Stimulated activated CD8-positive, alpha-beta memory T cell treated with anti-CD3 and anti-CD28 coated beads, Interleukin-2, amount 100 ng/mL, for 1 hour (primary cell): ENCODE data around the gene PNMA8C.

ENCODE experiments used
- DNase-seq, 2 donors: peaks; one replicate each; pipeline ENCODE4 v3.0.0-alpha.2; 2020; ENCODE audit warnings: low read depth in 2 of 2

Gene PNMA8C

GRCh38 chr19:46428239-46429135, at the start of gene PNMA8C:
TSS of gene PNMA8C (minus strand) at chr19:46428936. CDS start at chr19:46428359, 577 bp downstream.
- peak; percentile 26 to 27 for DNase-seq

DNA sequence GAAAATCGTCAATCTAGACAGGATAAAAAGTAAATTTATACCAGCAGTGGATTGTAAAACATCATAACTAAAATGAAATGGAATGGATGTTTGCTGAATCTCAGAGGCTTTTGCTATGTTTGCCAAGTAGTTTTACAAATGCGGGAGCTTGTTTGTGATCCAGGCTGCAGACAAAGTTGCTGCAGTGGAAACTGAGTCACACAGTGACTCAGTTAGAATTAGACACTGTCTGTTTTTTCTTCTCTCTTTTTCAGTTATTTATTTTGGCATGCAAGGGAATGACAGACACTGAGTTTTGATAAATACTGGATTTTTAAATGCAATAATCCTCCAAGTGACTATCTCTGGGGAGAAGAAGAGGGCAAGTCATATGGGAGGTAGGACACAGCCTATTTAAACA, 47.2 kb upstream of the PNMA8C start:
- no peak for DNase-seq

GRCh38 chr19:46474211-46474610, 45.5 kb upstream of the PNMA8C start:
- DNase-seq, result no peak

- DNase-seq, result no peak
Measured at GRCh38 chr19:46472592-46472991, 43.9 kb upstream of the PNMA8C start.

DNA sequence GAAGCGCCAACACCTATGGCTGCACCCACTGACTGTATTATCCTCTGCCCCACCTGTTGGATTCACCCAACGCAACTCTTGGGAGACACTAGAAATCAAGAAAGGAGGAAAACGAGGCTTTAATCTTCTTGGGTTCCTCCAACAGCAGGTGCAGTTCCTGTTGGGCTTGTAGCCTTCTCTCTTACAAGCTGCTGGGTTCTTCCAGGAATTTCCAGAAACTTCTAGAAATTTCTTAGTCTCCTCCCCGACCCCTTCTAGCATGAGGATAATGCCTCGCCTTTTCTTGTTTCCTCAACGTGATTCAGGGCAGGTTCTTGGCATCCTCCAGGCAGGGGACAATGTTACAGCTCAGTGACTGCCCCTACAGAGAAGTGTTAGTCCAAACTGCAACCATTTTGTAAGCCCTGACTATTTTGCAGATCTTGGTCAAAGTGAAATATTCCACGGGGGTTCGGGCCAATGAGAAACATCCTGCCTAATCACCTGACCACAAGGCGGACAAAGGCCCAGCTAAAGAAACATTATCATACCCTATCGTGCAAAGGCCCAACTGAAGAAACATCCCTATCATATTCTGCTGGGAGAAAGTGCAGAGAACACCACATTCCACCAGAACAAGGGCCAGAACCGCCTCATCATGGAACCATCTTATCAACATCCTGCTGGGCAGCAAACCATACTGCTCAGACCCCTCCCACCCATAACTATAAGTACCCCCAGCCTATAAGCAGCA, 43.2 kb upstream of the PNMA8C start:
- no peak for DNase-seq

GRCh38 chr19:46471116-46471733, 42.5 kb upstream of the PNMA8C start, which contains the start of gene PNMA8A:
TSS of gene PNMA8A (minus strand) at chr19:46471563. CDS start at chr19:46471035, 528 bp downstream.
- no peak for DNase-seq

GRCh38 chr19:46470376-46470775, 41.6 kb upstream of the PNMA8C start:
- no peak for DNase-seq

GRCh38 chr19:46469541-46470185, 40.9 kb upstream of the PNMA8C start:
- no peak for DNase-seq

- no peak for DNase-seq
Measured at GRCh38 chr19:46466536-46467196, 37.9 kb upstream of the PNMA8C start.

- no peak for DNase-seq
Measured at GRCh38 chr19:46463516-46463915, 34.8 kb upstream of the PNMA8C start.

GRCh38 chr19:46461537-46461936, 32.8 kb upstream of the PNMA8C start:
- DNase-seq, result no peak

DNA sequence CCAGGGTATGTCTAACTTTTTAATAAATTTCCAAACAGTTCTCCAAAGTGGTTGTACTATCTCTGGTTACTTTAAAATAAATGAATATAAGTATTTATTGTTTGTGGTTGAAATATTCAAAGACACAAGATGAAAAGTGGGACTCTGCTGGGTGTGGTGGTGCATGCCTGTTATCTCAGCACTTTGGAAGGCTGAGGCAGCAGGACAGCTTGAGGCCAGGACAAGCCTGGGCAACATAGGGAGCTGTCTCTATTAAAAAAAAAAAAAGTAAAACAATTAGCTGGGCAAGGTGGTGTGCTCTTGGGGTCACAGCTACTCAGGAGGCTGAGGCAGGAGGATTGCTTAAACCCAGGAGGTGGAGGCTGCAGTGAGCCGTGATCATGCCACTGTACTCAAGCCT, 32.2 kb upstream of the PNMA8C start:
- DNase-seq, result no peak

DNA sequence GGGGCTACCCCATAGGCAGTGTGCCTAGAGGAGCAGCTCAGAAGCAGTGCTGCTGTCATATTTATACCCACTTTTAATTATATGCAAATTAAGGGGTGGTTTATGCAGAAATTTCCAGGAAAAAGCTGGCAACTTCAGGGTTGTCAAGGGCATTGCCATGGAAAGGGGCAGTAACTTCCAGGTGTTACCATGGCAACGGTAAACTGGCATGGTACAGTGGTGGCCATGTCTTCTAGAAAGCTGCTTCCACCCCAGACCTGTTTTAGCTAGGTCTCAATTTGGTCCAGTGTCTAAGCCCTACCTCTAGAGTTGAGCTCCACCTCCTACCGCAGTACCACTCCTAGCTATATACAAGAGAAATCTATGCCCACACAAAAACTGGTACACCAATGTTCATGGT, 31.3 kb upstream of the PNMA8C start:
- DNase-seq, result no peak

DNA sequence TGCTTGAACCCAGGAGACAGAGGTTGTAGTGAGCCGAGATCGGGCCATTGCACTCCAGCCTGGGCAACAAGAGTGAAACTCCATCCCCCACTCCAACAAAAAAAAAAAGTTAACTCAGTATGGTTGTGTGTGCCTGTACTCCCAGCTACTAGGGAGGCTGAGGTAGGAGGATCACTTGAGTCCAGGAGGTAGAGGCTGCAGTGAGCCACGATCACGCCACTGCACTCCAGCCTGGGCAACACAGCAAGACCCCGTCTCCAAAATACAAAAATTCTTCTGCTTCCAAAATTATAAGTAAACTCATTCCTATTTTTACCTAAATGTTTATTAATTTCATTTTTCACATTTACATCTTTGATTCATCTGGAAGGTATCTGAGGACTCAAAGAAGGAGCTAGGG, 28.2 kb upstream of the PNMA8C start:
- no peak for DNase-seq

DNA sequence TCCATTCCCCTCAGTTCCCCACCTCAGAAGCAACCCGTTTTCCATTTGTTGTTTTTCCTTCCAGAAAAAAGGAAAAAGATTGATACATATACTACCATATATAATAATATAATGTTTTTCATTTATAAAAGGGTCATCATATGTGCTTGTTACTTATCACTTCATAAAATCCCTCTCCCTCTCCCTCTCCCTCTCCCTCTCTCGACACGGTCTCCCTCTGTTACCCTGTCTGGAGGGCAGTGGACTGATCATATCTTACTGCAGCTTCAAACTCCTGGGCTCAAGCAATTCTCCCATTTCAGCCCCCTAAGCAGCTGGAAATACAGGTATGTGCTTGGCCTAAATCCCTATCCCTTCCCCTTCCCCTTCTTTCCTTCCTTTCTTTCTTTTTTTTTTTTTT, 25.5 kb upstream of the PNMA8C start:
- no peak for DNase-seq

GRCh38 chr19:46453661-46454060, 24.9 kb upstream of the PNMA8C start:
- no peak for DNase-seq

DNA sequence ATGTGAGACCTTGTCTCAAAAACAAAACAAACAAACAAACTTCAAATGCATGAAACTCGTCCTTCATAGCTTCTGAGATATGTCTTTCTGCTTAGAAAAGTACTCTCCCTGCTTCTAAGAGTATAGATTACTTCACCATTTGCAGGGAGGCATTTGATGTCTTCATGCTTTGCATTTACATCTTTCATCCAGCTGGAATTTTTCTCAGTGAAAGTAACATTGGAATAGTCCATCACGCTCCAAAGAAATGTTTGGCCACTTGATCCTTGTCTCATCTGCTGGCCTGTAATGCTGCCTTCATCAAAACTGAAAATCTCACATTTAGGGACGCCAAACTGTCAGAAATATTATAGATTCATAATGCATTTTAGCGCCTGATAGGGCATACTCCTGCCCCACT, 23.4 kb upstream of the PNMA8C start:
- no peak for DNase-seq

GRCh38 chr19:46451352-46451751, 22.6 kb upstream of the PNMA8C start:
- no peak for DNase-seq

- DNase-seq, result no peak
Measured at GRCh38 chr19:46450737-46451136, 22.0 kb upstream of the PNMA8C start.

DNA sequence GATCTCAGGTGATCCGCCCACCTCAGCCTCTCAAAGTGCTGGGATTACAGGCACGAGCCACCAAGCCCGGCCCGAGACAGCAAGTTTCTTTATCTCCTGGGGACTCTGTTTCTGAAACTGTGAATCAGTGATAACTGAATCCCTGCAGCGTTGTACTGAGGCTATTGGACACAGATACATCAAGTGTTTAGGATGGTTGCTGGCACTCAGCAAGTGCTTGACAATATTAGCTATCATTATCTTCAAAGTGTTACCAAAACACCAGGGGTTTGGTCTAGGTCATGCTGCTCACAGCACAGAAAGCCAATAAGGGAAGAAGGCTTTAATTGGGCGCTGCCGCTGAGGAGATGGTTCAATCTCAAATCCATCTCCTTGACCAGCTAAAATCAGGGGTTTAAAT, 20.5 kb upstream of the PNMA8C start:
- no peak for DNase-seq

GRCh38 chr19:46448601-46449000, 19.9 kb upstream of the PNMA8C start:
- DNase-seq, result no peak
